Left renal pelvis (tissue), 4 donors: ENCODE measurements around the gene PAWR. TPM values are rescaled to one million over a fixed set of nuclear protein-coding genes. Genes with fewer than 3 reads are reported as not detected.

Experiments
- DNase-seq, 4 donors: peaks; one replicate each; pipeline ENCODE4 v3.0.0-alpha.2; 2013; ENCODE audit warnings: low read depth in 4 of 4, low spot score in 3 of 4
- polyA plus RNA-seq, 4 donors: library from polyadenylated mRNA; unstranded; fragments of 120-200 nt; gene quantifications; one replicate each; pipeline ENCODE4 v1.2.1, GENCODE V29; 2013; ENCODE audit not compliant: insufficient read length in 4 of 4

The PAWR gene
- 100 to 1,000 TPM in 1 of 4 donors, 10 to 100 TPM in 3; 48.7 to 121 (median 77.3) TPM for polyA plus RNA-seq

GRCh38 chr12:79690638-79691510, at the start of gene PAWR:
Gene PAWR (minus strand): TSS chr12:79690964. CDS start chr12:79690244, 720 bp downstream.
- DNase-seq, result peak; percentile 76 to 80 (median 76)

DNA sequence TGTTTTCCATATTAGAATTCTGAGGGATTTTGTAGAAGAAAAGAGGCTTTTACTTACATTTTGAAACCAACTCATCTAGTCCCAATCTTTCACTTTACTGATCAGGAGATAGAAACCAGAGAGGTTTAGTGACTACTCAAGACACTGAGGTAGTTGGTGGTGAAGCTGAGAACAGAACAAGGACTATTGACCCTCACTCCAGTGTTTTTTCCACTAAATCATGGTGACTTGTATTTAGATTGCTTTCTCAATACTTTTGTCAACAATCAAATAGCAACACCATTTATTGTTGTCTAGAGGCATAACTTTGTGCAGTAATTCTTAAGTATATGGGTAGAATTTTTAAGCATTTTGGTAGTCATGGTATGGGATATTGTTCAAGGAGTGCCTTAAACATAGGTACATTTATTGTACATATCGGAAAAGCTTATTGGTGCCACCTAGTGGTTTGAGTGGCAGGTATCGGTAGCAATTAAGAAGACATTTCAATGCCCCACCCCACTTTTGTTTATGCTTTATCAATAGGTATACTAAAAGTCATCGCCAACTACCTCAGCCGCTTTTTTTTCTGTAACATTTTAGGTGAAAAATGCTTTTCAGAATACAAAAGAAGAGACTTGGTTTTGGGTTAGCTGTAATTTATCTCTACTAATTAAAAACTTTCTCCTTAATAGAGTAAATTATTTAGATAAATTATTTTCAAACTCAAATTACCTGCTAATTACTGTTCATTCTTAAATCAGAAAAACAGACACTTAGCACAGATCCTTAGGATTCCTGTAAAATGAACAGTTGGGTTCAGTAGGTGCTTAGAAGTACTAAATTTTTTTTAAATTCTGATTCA, 47.3 kb upstream of the PAWR start:
- DNase-seq, result peak in 3 of 4 donors; percentile 19 to 30 (median 29)

GRCh38 chr12:79732638-79733037, 41.9 kb upstream of the PAWR start:
- no peak for DNase-seq

GRCh38 chr12:79725987-79726386, 35.2 kb upstream of the PAWR start:
- no peak for DNase-seq

- no peak for DNase-seq
These were observed 26.2 kb upstream of the PAWR start for GRCh38 chr12:79717006-79717405.

DNA sequence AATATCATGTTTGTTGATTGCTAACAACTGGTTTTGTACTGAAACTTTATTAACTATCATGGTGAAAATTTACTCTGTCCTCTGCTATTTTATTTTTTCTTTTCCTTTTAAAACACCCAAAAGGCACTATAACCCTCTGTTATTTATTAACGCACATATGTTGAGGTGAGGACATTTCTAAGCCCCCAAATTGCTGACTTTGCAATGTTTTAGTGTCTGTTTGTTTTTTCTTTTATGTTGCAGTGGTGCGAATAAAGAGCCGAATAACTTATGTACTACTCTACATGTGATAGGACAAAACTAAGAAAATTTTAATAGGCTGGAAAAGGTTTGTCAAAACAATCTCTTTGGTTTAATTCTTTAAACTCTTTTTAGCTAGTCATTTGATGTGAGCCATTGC, 24.5 kb upstream of the PAWR start:
- no peak for DNase-seq

DNA sequence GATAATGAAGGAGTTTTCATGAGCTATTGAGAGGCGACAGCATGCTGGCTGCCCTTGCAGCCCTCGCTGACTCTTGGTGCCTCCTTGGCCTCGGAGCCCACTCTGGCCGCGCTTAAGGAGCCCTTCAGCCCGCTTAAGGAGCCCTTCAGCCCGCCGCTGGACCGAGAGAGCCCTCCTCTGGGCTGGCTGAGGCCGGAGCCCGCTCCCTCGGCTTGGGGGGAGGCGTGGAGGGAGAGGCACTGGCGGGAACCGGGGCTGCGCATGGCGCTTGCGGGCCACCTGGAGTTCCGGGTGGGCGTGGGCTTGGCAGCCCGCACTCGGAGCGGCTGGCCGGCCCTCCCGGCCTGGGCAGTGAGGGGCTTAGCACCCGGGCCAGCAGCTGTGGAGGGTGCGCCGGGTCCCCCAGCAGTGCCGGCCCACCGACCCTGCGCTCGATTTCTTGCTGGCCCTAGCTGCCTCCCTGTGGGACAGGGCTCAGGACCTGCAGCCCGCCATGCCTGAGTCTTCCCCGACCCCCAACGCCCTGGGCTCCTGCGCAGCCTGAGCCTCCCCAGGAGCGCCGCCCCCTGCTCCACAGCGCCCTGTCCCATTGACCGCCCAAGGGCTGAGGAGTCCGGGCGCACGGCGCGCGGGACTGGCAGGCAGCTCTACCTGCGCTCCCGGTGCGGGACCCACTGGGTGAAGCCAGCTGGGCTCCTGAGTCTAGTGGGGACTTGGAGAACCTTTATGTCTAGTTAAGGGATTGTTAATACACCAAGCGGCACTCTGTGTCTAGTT, 20.1 kb upstream of the PAWR start:
- DNase-seq, result no peak

DNA sequence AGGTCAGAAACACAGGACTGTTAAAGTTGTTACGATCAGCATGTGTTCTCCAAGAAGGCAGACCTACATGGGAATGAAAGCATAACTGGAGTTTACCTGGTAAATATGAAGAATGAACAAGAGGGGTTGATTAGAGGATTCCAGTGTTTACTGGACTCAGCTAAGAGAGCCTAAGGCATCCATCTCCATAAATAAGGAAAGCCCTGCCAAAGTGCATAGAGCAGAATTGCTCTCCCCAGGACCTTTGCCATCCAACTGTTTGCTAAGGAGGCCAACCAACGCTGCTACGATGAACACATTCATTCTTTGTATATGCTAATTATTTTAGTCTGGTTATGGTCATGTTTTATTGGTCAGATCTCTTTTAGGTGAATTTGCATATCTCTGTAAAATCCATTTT, 17.1 kb upstream of the PAWR start:
- no peak for DNase-seq

DNA sequence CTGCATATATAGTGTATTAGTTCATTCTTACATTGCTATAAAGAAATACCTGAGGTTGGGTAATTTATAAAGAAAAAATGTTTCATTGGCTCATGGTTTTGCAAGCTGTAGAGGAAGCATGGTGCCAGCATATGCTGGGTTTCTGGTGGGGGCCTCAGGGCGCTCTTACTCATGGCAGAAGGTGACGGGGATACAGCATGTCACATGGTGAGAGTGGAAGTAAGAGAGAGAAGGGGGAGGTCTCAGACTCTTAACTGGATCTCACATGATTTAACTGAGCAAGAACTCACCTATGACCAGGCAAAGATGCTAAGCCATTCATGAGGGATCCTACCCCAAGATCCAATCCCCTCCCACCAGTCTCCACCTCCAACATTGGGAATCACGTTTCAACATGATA, 15.9 kb upstream of the PAWR start:
- no peak for DNase-seq

- DNase-seq, result no peak
These were observed 15.4 kb upstream of the PAWR start for GRCh38 chr12:79706156-79706555.

GRCh38 chr12:79698966-79699365, 8.2 kb upstream of the PAWR start:
- DNase-seq, result no peak

DNA sequence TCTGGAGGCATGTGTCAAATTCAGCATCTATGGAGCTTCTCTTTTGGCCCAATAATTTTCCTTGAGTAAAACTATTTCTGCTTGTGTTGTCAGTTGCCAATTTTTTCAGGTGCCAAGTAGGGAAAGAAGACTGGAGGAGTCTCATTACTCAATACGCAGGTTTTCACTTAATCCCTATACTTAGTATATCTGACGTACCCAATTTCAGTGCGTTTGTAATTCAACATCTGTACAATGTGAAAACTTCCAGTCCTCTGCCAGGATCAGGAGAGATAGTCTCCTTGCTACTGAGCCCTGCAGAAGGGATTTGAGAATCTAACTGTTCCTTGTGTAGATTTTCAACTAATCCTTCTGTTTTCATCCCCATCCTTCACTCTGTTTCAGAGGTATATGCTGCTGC, 5.7 kb upstream of the PAWR start:
- no peak for DNase-seq

DNA sequence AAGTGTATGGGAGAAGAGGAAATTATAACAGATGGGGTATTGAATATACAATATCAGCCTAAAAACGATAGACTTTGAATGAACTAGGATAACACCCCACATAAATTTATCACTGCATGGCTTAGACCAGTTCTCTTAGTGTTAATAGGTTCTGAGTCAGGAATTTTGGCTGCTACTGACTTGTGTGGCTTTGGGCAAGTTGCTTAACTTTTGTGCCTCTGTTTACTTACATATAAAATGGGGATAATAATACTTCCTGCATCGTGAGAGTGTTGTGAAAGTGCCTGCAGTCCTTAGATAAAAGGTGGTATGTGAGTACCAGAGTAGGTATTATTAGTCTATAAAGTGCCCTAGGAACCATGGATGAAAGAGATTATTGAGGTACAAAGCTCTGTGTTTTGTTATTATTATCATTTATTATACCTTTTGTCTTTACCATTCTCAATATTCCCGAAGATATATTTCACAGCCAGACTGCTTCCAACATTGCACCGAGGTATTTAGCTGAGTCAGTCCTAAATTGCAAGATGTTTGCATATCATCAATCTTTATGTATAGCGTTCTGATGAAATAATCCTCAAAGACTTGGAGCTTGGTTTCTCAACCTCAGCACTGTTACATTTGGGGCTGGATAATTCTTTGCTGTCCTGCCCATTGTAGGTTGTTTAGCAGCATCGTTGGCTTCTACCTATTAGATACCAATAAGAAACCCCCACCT, 2.3 kb upstream of the PAWR start:
- no peak for DNase-seq

DNA sequence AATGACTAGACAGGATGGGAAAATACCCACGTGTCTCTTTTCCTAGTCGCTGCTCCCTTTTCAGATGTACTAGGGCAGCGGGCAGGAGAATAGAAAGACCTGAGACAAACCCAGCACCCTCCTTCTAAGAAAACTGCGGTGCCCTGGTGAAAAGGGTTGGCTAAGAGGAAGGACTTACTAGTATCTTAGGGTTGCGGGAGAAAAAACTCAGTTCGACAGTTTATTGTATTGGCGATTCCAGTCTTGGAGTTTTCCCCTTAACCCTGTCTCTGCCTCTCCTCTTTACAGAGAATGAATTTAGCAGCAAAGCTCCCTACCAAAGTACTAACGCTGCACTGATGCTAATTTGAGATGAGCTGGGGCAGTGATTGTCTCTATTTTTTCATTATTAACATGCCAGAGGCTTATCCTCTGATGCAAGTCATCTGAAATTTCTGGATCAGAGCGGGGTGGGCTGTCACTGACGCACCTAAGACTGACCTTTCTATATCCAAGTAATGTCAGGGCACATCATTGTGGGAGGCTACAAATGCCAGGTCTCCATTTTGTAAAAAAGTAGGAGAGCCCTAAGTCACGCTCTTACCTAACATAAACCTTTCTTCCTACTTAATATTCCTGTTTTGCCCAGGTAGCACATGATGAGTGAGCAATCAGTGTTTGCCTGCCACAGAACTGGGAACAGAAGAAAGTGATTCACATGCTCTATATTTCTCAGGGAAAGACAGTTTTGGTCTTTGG, 916 bp upstream of the PAWR start:
- no peak for DNase-seq

- DNase-seq, result peak in 1 of 4 donors; percentile 59
These were observed 574 bp downstream of the PAWR start for GRCh38 chr12:79690142-79690637.

- DNase-seq, result no peak
These were observed 1.2 kb downstream of the PAWR start for GRCh38 chr12:79689477-79690141.

- DNase-seq, result no peak
These were observed 1.7 kb downstream of the PAWR start for GRCh38 chr12:79689061-79689476.

GRCh38 chr12:79688376-79689060, 2.2 kb downstream of the PAWR start:
- DNase-seq, result no peak
